GM06990 (cell line): ENCODE results near the gene KLF3.

Source experiments
- DNase-seq: peaks from one replicate; pipeline ENCODE4 v3.0.0-alpha.2; 2011; ENCODE audit not compliant: insufficient read length; ENCODE audit errors: extremely low read depth
- H3K27me3 ChIP-seq: replicated peaks from 2 replicates; pipeline ENCODE4 v1.6.0; 2011; ENCODE audit warnings: low read length; ENCODE audit not compliant: control insufficient read depth, insufficient read depth
- H3K36me3 ChIP-seq: 2 replicates; pipeline ENCODE4 v1.5.1; 2011; ENCODE audit warnings: low read length; ENCODE audit not compliant: control insufficient read depth, insufficient read depth
- H3K4me3 ChIP-seq: replicated peaks from 2 replicates; pipeline ENCODE4 v1.5.1; 2011; ENCODE audit warnings: low read depth, mild to moderate bottlenecking, control low read depth, low read length
- TF ChIP-seq, protein P1 (sequence below): IDR thresholded peaks from 2 replicates; pipeline ENCODE4 v1.5.1; 2011; ENCODE audit warnings: low read length, control low read depth, mild to moderate bottlenecking, inconsistent platforms; ENCODE audit not compliant: insufficient read depth, poor library complexity, severe bottlenecking

Gene KLF3

DNA sequence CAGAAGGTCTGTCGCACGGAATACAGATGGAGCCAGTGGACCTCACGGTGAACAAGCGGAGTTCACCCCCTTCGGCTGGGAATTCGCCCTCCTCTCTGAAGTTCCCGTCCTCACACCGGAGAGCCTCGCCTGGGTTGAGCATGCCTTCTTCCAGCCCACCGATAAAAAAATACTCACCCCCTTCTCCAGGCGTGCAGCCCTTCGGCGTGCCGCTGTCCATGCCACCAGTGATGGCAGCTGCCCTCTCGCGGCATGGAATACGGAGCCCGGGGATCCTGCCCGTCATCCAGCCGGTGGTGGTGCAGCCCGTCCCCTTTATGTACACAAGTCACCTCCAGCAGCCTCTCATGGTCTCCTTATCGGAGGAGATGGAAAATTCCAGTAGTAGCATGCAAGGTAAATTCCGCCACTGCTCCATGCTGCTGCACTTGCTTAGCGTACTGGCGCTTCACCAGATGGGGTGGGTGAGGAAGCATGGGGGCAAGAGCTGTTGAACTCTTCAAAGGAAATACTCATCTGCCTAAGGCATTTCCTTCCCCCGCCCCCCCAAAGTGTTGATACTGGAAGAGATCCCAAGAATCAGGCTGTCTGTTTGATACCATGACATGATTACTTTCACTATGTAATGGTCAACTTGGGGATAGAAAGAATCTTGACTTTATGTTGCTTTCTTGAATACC, 24.8 kb downstream of the KLF3 start:
- Histone ChIP-seq H3K27me3 (no peaks in the 10 kb centered on the region), H3K36me3 (no peaks in the 10 kb centered on the region), H3K4me3 (no peak overlapping the region)
- no peak for DNase-seq
- TF ChIP-seq, protein P1, sequence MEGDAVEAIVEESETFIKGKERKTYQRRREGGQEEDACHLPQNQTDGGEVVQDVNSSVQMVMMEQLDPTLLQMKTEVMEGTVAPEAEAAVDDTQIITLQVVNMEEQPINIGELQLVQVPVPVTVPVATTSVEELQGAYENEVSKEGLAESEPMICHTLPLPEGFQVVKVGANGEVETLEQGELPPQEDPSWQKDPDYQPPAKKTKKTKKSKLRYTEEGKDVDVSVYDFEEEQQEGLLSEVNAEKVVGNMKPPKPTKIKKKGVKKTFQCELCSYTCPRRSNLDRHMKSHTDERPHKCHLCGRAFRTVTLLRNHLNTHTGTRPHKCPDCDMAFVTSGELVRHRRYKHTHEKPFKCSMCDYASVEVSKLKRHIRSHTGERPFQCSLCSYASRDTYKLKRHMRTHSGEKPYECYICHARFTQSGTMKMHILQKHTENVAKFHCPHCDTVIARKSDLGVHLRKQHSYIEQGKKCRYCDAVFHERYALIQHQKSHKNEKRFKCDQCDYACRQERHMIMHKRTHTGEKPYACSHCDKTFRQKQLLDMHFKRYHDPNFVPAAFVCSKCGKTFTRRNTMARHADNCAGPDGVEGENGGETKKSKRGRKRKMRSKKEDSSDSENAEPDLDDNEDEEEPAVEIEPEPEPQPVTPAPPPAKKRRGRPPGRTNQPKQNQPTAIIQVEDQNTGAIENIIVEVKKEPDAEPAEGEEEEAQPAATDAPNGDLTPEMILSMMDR, result no peak

DNA sequence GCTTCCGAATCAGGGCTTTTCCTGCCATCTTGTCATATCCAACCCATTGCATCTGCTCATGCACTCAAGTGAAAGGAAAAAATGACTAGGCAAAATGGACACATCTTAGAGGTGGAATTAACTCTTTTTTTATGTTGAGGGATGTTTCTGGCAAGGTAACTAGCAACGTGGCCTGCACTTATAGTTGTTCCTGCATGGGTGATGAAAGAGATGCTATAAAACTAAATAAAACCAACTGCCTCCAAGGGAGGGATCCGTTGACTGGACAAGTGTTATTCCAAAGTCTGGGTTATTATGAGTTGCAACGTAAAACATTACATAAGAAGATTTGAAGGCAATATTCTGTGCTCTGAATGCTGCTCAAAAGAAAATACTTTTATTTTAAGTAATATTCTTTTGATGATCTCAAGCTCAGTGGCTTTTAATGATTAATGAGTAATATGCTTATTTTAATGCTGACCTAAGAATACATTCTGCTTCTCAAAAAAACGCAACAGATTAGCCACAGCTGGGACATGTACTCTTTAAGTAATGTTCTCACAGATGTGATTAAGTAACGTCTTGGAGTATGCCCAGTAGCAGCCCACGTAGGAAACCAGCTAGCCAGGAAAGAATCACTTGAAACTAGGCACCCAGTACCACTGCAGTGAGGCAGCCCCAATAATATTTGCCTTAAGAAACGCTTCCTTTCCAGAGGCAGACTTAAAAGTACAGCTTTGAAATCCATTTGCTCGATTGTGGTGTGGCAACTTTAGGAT, 27.4 kb downstream of the KLF3 start:
- TF ChIP-seq, protein P1, result no peak
- no peaks in the 10 kb centered on the region for H3K36me3 ChIP-seq
- H3K4me3 ChIP-seq, result no peak overlapping the region

GRCh38 chr4:38692421-38692820, 28.4 kb downstream of the KLF3 start:
- no peak for DNase-seq
- no peaks in the 10 kb centered on the region for H3K36me3 ChIP-seq
- TF ChIP-seq, protein P1, result no peak
- no peaks in the 10 kb centered on the region for H3K27me3 ChIP-seq
- no peak overlapping the region for H3K4me3 ChIP-seq

More for the DNA sequence above, 27.4 kb downstream of the KLF3 start:
- no peak for DNase-seq
- no peaks in the 10 kb centered on the region for H3K27me3 ChIP-seq

DNA sequence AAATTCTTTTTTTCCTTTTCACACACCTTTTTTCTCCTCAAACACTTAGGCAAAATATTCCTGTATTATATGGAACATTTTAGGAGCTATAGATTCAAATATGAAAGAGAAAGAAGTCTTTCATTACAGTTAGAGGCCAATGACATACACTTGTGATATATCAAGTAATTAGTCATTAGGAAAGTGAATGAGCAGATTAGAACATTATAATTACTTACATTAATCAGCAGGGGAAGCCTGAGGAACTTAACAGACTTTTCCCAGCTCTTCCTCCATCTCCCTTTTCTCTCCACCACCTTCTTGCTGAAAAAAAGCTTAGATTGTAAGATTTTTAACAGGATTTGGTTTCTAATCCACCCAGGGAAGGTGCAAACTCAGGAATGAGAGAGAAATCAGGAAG, 29.6 kb downstream of the KLF3 start:
- Histone ChIP-seq H3K27me3 (no peaks in the 10 kb centered on the region), H3K4me3 (no peak overlapping the region), H3K36me3 (no peaks in the 10 kb centered on the region)
- DNase-seq, result no peak
- TF ChIP-seq, protein P1, result no peak

DNA sequence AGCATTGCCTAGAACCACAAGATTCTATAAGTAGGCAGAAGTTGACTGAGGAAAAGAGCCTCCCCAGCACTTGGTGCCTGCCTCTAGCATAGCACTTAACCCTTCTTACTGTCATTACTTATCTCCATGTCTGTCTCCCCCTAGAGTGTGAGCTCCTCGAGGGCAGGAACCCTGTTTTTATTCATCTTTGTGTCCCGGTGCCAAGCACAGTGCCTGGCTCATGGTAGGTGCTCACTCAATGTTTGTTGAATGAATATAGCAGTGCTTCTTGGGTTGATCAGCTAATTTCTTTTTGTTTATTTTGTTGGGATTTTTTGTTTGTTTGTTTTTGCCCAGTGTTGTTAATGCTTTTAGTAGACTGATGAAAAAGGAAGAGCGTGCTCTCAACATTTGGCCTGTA, 30.3 kb downstream of the KLF3 start:
- no peak overlapping the region for H3K4me3 ChIP-seq
- TF ChIP-seq, protein P1, result no peak
- no peak for DNase-seq
- H3K27me3 ChIP-seq, result no peaks in the 10 kb centered on the region
- no peaks in the 10 kb centered on the region for H3K36me3 ChIP-seq

GRCh38 chr4:38695809-38696208, 31.8 kb downstream of the KLF3 start:
- Histone ChIP-seq H3K36me3 (no peaks in the 10 kb centered on the region), H3K4me3 (no peak overlapping the region), H3K27me3 (no peaks in the 10 kb centered on the region)
- no peak for DNase-seq
- TF ChIP-seq, protein P1, result no peak
